ENCODE results near the gene WRNIP1. TPM values are rescaled to one million over a fixed set of nuclear protein-coding genes. Genes with fewer than 3 reads are reported as not detected.

WRNIP1 gene
- total and polyA plus RNA-seq, 9 of the 15 experiments (the other 6 are each of a cell fraction or from before 2014, with no cell fraction given): 13.2 to 63.6 (median 48.6) TPM

DNA sequence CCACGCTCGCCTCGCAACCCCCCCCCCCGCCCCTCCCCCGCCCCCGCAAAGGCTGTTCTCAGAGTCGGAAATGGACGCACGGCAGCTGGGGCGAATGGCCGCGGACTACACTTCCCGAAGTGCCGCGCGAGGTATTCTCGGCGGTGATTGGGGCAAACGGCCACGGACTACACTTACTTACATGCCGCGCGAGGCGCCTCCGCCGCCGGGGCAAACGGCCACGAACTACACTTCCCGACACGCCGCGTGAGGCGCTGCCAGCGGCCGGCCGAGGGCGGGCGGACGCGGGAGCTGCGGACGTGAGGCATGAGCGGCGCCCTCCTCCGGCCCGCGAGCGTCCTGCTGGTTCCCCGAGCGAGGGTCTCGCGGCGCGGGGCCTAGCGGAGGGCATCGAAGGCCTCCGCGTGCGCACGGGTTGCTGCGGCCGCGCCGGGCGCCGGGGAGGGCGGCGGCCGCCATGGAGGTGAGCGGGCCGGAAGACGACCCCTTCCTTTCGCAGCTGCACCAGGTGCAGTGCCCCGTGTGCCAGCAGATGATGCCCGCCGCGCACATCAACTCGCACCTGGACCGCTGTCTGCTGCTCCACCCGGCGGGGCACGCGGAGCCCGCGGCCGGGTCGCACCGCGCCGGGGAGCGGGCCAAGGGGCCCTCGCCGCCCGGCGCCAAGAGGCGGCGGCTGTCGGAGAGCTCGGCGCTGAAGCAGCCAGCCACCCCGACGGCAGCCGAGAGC, at the start of gene WRNIP1 (continued):
- peak; percentile 70; the same call in 1 of the 2 replicates for TF ChIP-seq ZBTB40 (IDR thresholded peaks at IDR 0.05)
- no peak for TF ChIP-seq ZBTB40 (CRISPR knock-in tag; IDR thresholded peaks at IDR 0.05)
- TF ChIP-seq SIN3B (IDR thresholded peaks at IDR 0.05; ENCODE audit: low read depth): peak; percentile 73
- 0 out of 2 replicates have a peak, but pooled peaks have one; percentile 3 for TF ChIP-seq TCF3 (CRISPR knock-in tag; IDR thresholded peaks at IDR 0.05)
- TF ChIP-seq RBM17 (IDR thresholded peaks at IDR 0.05; ENCODE audit: borderline replicate concordance, low read depth, low read length): no peak
- TF ChIP-seq CHD2 (IDR thresholded peaks at IDR 0.05; ENCODE audit: low read depth, low read length): peak; percentile 90
- TF ChIP-seq ZNF41 (CRISPR knock-in tag; conservative IDR thresholded peaks at IDR 0.05): 0 out of 2 replicates have a peak, but pooled peaks have one; percentile 25
- TF ChIP-seq MLX (CRISPR knock-in tag; conservative IDR thresholded peaks at IDR 0.05): no peak; a peak in 1 of 4 replicates
- 0 out of 2 replicates have a peak, but pooled peaks have one; percentile 9 for TF ChIP-seq CAMTA2 (CRISPR knock-in tag; conservative IDR thresholded peaks at IDR 0.05)
- peak; percentile 78; the same call in 1 of the 2 replicates for TF ChIP-seq ZNF197 (CRISPR knock-in tag; IDR thresholded peaks at IDR 0.05; ENCODE audit: low read depth)
- no peak for TF ChIP-seq KLF13 (tag; IDR thresholded peaks at IDR 0.05; ENCODE audit: borderline replicate concordance, low read depth)
- peak; percentile 20; the same call in 1 of the 2 replicates for TF ChIP-seq STAG1 (CRISPR knock-in tag; IDR thresholded peaks at IDR 0.05; ENCODE audit: borderline replicate concordance)
- TF ChIP-seq ZNF589 (CRISPR knock-in tag; IDR thresholded peaks at IDR 0.05; ENCODE audit: low read depth): peak; percentile 42; the same call in 1 of the 2 replicates
- TF ChIP-seq NCOR1 (IDR thresholded peaks at IDR 0.05): peak; percentile 5; the same call in 1 of the 2 replicates
- 0 out of 2 replicates have a peak, but pooled peaks have one; percentile 45 for TF ChIP-seq KLF16 (IDR thresholded peaks at IDR 0.05)
- no peak for TF ChIP-seq ZFP36 (IDR thresholded peaks at IDR 0.05; ENCODE audit: low read depth, low read length, partially characterized antibody)
- TF ChIP-seq NR2F6 (CRISPR knock-in tag; IDR thresholded peaks at IDR 0.05): no peak
- TF ChIP-seq, protein P1, sequence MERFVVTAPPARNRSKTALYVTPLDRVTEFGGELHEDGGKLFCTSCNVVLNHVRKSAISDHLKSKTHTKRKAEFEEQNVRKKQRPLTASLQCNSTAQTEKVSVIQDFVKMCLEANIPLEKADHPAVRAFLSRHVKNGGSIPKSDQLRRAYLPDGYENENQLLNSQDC (CRISPR knock-in tag; IDR thresholded peaks at IDR 0.05): no peak
